HepG2 (cell line): ENCODE measurements around the gene LANCL1. TPM values are rescaled to one million over a fixed set of nuclear protein-coding genes. Genes with fewer than 3 reads are reported as not detected.

Experiments
- GPBP1L1 ChIP-seq: sonication (generic); formaldehyde crosslinking; IDR thresholded peaks from 2 replicates; pipeline ENCODE4 v1.5.0; 2020; ENCODE audit warnings: mild to moderate bottlenecking, missing genetic modification reagents
- GPN1 ChIP-seq: sonication (generic); formaldehyde crosslinking; IDR thresholded peaks from 2 replicates; pipeline ENCODE4 v1.5.1; 2020; ENCODE audit warnings: missing genetic modification reagents, borderline replicate concordance
- KDM3A ChIP-seq: IDR thresholded peaks from 2 replicates; pipeline ENCODE4 v1.6.1; 2018; ENCODE audit warnings: low read depth, missing compliant biosample characterization
- MTA1 ChIP-seq: sonication (generic); formaldehyde crosslinking; IDR thresholded peaks from 2 replicates; pipeline ENCODE4 v1.4.0; 2020; ENCODE audit warnings: missing genetic modification reagents, mild to moderate bottlenecking, borderline replicate concordance
- NCOR1 ChIP-seq: fragments of 200-600 bp; sonication (generic); IDR thresholded peaks from 2 replicates; pipeline ENCODE4 v1.7.0; 2017; ENCODE audit warnings: antibody characterized with exemption, low read length, borderline replicate concordance
- PREB ChIP-seq: sonication (generic); formaldehyde crosslinking; IDR thresholded peaks from 2 replicates; pipeline ENCODE4 v1.4.0; 2020; ENCODE audit warnings: missing genetic modification reagents
- RAD21 ChIP-seq: fragments of 450-650 bp; formaldehyde crosslinking; IDR thresholded peaks from 2 replicates; pipeline ENCODE4 v1.5.0; 2020; ENCODE audit warnings: mild to moderate bottlenecking
- RELA ChIP-seq: sonication (generic); formaldehyde crosslinking; IDR thresholded peaks from 2 replicates; pipeline ENCODE4 v1.4.0; 2020; ENCODE audit warnings: missing genetic modification reagents
- TBX3 ChIP-seq: fragments of 450-650 bp; IDR thresholded peaks from 2 replicates; pipeline ENCODE4 v1.6.1; 2017; ENCODE audit warnings: antibody characterized with exemption, mild to moderate bottlenecking, inconsistent platforms, borderline replicate concordance
- TP53 ChIP-seq: sonication (generic); formaldehyde crosslinking; conservative IDR thresholded peaks from 2 replicates; pipeline ENCODE4 v1.4.0; 2020; ENCODE audit warnings: missing genetic modification reagents
- ZBTB21 ChIP-seq: sonication (generic); formaldehyde crosslinking; IDR thresholded peaks from 2 replicates; pipeline ENCODE4 v1.4.0; 2020; ENCODE audit warnings: missing genetic modification reagents
- ZNF263 ChIP-seq: sonication (generic); formaldehyde crosslinking; IDR thresholded peaks from 2 replicates; pipeline ENCODE4 v1.4.0; 2020; ENCODE audit warnings: missing genetic modification reagents
- ZNF510 ChIP-seq: sonication (generic); formaldehyde crosslinking; IDR thresholded peaks from 2 replicates; pipeline ENCODE4 v1.4.0; 2020; ENCODE audit warnings: low read depth, mild to moderate bottlenecking, missing genetic modification reagents
- ZNF546 ChIP-seq: sonication (generic); formaldehyde crosslinking; conservative IDR thresholded peaks from 2 replicates; pipeline ENCODE4 v1.8.1; 2023; ENCODE audit warnings: mild to moderate bottlenecking, missing genetic modification reagents
- ZNF644 ChIP-seq: IDR thresholded peaks from 2 replicates; pipeline ENCODE4 v1.6.1; 2016; ENCODE audit warnings: low read depth
- ZNF788 ChIP-seq: sonication (generic); formaldehyde crosslinking; IDR thresholded peaks from 2 replicates; pipeline ENCODE4 v1.5.0; 2020; ENCODE audit warnings: mild to moderate bottlenecking, missing genetic modification reagents, borderline replicate concordance
- ZNF891 ChIP-seq: sonication (generic); formaldehyde crosslinking; IDR thresholded peaks from 2 replicates; pipeline ENCODE4 v1.5.0; 2020; ENCODE audit warnings: mild to moderate bottlenecking, missing genetic modification reagents
- polyA plus RNA-seq, 8 experiments: library from polyadenylated mRNA; depleted of rRNA in 3 of 8; stranded (reverse) in 7 of 8; unstranded in 1 of 8; fragments of >200 nt; fragmentation: Illumina TruSeq in 4 of 8; extraction: Trizol in 4 of 8; gene quantifications; 2 replicates each; pipeline versions ENCODE4 v1.2.1 to v1.2.3, GENCODE V29; 2011 to 2016; ENCODE audit warnings: low read depth in 4 of 8, missing spikeins in 1 of 8, mixed read lengths in 1 of 8; ENCODE audit not compliant: insufficient read depth in 1 of 8
- total RNA-seq, 5 experiments: library from RNA; depleted of rRNA; stranded (reverse); fragments of >200 nt; fragmentation: Illumina TruSeq; extraction: Trizol; gene quantifications; 2 replicates each; pipeline ENCODE4 v1.2.3, GENCODE V29; 2016; ENCODE audit warnings: low read depth in 1 of 5
- TF ChIP-seq, protein P1 (sequence below): sonication (generic); formaldehyde crosslinking; IDR thresholded peaks from 2 replicates; pipeline ENCODE4 v1.4.0; 2020; ENCODE audit warnings: missing genetic modification reagents, borderline replicate concordance
- TF ChIP-seq, protein P2 (sequence below): sonication (generic); formaldehyde crosslinking; IDR thresholded peaks from 2 replicates; pipeline ENCODE4 v1.5.0; 2020; ENCODE audit warnings: missing genetic modification reagents, mild to moderate bottlenecking, borderline replicate concordance
- TF ChIP-seq, protein P3 (sequence below): sonication (generic); formaldehyde crosslinking; IDR thresholded peaks from 2 replicates; pipeline ENCODE4 v1.9.0; 2022; ENCODE audit warnings: missing genetic modification reagents, mild to moderate bottlenecking, borderline replicate concordance

The LANCL1 gene
- total and polyA plus RNA-seq, 2 of the 13 experiments (the other 11 are each of a cell fraction or from before 2014, with no cell fraction given), result 53.5 to 67.7 TPM

- TF ChIP-seq ZNF788 (peak; percentile 76; the same call in 1 of the 2 replicates), ZBTB21 (CRISPR knock-in tag) (no peak), ZNF263 (peak; percentile 43; the same call in 1 of the 2 replicates), MTA1 (CRISPR knock-in tag) (peak; percentile 52; the same call in 1 of the 2 replicates), TP53 (CRISPR knock-in tag) (no peak), GPN1 (CRISPR knock-in tag) (peak; percentile 11; the same call in 1 of the 2 replicates), RAD21 (peak; percentile 41; the same call in 1 of the 2 replicates), ZNF891 (CRISPR knock-in tag) (peak; percentile 97), ZNF510 (CRISPR knock-in tag) (peak; percentile 41; the same call in 1 of the 2 replicates), ZNF546 (CRISPR knock-in tag) (0 out of 2 replicates have a peak, but pooled peaks have one; percentile 10), GPBP1L1 (no peak), TBX3 (peak; percentile 26; the same call in 1 of the 2 replicates), RELA (0 out of 2 replicates have a peak, but pooled peaks have one; percentile 37), NCOR1 (no peak), KDM3A (0 out of 2 replicates have a peak, but pooled peaks have one; percentile 43), ZNF644 (CRISPR knock-in tag) (peak; percentile 27; the same call in 1 of the 2 replicates), PREB (CRISPR knock-in tag) (no peak)
- TF ChIP-seq, protein P1, sequence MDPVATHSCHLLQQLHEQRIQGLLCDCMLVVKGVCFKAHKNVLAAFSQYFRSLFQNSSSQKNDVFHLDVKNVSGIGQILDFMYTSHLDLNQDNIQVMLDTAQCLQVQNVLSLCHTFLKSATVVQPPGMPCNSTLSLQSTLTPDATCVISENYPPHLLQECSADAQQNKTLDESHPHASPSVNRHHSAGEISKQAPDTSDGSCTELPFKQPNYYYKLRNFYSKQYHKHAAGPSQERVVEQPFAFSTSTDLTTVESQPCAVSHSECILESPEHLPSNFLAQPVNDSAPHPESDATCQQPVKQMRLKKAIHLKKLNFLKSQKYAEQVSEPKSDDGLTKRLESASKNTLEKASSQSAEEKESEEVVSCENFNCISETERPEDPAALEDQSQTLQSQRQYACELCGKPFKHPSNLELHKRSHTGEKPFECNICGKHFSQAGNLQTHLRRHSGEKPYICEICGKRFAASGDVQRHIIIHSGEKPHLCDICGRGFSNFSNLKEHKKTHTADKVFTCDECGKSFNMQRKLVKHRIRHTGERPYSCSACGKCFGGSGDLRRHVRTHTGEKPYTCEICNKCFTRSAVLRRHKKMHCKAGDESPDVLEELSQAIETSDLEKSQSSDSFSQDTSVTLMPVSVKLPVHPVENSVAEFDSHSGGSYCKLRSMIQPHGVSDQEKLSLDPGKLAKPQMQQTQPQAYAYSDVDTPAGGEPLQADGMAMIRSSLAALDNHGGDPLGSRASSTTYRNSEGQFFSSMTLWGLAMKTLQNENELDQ (CRISPR knock-in tag), result peak; percentile 56; the same call in 1 of the 2 replicates
- TF ChIP-seq, protein P2, sequence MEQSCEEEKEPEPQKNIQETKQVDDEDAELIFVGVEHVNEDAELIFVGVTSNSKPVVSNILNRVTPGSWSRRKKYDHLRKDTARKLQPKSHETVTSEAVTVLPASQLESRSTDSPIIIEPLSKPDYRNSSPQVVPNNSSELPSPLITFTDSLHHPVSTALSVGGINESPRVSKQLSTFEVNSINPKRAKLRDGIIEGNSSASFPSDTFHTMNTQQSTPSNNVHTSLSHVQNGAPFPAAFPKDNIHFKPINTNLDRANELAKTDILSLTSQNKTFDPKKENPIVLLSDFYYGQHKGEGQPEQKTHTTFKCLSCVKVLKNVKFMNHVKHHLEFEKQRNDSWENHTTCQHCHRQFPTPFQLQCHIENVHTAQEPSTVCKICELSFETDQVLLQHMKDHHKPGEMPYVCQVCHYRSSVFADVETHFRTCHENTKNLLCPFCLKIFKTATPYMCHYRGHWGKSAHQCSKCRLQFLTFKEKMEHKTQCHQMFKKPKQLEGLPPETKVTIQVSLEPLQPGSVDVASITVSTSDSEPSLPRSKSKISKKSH (CRISPR knock-in tag), result peak; percentile 94
- TF ChIP-seq, protein P3, sequence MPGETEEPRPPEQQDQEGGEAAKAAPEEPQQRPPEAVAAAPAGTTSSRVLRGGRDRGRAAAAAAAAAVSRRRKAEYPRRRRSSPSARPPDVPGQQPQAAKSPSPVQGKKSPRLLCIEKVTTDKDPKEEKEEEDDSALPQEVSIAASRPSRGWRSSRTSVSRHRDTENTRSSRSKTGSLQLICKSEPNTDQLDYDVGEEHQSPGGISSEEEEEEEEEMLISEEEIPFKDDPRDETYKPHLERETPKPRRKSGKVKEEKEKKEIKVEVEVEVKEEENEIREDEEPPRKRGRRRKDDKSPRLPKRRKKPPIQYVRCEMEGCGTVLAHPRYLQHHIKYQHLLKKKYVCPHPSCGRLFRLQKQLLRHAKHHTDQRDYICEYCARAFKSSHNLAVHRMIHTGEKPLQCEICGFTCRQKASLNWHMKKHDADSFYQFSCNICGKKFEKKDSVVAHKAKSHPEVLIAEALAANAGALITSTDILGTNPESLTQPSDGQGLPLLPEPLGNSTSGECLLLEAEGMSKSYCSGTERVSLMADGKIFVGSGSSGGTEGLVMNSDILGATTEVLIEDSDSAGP (CRISPR knock-in tag), result peak; percentile 99
Measured at GRCh38 chr2:210476194-210477128, at the start of gene LANCL1 (continued).
